Activated T-cell treated with anti-CD3 and anti-CD28 coated beads for 24 hours (primary cell): ENCODE results near the gene EMP1.

Experiments used
- DNase-seq: peaks from one replicate; pipeline ENCODE4 v3.0.0-alpha.2; 2020; ENCODE audit warnings: low read depth

EMP1 gene

DNA sequence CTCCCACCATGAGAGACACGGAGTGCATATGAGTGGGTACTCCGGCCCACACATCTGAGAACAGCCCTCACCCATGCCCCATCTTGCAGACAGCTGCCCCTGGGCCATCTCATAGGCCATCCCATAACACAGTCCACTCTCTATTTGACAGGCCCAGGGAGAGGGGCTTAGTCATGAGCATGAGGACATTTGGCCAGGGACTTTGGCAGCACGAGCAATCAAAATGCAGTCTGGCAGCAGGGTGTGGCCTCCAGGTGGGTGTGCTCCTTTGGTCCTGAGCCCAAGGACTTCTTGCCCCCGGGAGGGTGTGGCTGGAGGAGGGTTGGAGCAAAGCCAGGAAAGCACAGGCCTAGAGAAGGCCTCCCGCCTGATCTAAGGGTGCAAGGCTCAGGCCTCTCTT lies 25.6 kb downstream of the EMP1 start:
- DNase-seq: no peak

DNA sequence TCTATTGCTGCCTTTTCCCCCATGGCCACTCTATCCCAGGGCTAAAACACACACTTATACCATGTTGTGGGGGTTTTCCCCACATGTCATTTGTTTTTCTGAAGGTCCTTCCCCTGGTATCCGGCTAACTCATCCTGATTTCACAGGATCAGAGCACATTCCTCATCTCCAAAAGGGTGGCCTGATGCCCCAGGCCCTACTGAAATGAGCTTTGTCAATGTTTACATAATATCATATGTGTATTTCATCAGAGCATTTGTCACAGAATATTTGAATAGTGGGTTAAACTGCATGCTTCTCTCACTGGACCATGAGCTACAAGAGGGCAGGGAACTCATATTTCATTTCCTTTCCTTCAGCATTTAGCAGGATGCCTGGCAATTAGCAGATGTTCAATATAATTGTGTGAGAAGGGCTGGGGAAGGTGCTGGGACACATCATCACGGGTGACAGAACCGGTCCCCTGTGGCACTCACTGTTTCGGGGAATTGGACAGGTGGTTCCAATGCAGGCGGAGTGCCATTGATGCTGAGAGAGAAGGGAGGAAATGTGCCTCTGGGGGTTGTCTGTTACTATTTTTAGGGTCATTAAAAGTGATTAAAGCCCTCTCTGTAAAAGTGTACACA lies 26.8 kb downstream of the EMP1 start:
- DNase-seq: no peak

GRCh38 chr12:13223941-13224340 lies 27.4 kb downstream of the EMP1 start:
- no peak for DNase-seq

DNA sequence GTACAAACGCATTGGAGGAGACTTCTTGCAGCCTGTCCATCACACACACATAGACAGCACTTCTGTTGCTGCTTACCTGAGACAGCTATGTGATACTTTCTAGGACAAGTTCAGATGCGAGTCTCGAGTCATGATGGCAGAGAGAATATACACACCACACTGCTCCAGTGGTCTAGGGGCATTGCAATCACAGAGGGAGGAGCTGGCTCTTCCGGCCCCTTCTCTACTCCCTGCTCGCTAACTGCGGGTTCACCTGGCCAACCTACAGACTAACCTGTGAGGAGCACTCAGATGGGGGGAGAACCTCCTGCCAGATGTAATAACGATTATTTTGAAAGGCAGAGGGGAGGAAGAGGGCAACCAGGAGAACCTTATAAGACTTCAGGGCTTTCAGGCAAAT lies 30.7 kb downstream of the EMP1 start:
- DNase-seq: no peak

DNA sequence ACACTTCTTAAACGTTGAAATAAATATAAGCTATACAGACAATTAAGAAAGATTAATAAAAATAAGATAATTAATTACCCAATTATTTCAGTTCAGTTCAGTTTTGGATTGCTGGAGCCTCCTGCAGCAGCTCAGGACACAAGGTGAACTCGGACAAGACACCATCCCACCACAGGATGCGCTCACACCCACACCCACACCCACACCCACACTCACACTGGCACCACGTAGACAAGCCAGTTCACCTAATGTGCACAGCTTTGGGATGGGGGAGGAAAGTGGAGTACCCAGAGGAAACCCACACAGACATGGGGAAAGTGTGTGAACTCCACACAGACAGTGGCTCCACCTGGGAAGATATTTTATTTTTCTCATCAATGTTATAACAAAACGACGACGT lies 32.1 kb downstream of the EMP1 start:
- DNase-seq: no peak

DNA sequence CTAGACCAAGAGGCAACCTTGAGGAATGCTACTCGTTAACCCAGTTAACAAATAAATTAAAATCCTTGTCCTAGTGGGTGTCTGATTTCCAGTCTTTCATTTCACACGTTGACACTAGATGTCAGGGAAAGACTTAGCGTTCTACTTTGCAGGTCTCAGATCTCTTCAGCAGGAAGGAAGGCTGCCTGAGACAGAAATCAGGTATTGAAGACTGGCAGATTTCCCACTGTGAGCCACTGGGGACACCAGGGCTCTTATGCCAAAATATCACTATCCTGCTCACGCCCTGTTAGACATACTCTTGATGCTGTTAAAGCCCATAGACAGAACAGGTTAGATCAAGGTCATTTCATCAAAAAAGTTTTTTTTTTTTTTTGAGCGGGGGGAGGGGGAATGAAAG lies 33.0 kb downstream of the EMP1 start:
- no peak for DNase-seq

- no peak for DNase-seq
Observed at GRCh38 chr12:13230500-13230899, 34.0 kb downstream of the EMP1 start.

GRCh38 chr12:13233830-13234641 lies 37.5 kb downstream of the EMP1 start:
- peak; percentile 15 for DNase-seq

DNA sequence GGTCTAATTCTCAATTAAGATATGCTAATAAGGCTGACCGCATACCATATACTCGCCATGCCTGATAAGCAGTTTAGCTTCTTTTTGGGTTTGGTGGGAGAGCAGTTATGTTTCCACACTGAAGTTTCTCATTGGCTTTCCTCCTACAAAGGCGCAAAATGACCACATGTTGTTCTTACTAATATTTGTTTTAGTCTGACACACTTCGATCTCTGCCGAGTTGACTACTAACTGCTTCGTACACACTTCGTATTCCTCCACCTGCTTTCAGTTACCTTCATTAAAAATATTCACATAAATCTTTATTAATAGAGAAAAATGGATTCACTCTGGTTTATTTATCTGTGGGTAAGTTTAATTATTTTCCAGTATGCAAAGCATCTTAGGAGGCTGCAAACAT lies 41.7 kb downstream of the EMP1 start:
- no peak for DNase-seq

DNA sequence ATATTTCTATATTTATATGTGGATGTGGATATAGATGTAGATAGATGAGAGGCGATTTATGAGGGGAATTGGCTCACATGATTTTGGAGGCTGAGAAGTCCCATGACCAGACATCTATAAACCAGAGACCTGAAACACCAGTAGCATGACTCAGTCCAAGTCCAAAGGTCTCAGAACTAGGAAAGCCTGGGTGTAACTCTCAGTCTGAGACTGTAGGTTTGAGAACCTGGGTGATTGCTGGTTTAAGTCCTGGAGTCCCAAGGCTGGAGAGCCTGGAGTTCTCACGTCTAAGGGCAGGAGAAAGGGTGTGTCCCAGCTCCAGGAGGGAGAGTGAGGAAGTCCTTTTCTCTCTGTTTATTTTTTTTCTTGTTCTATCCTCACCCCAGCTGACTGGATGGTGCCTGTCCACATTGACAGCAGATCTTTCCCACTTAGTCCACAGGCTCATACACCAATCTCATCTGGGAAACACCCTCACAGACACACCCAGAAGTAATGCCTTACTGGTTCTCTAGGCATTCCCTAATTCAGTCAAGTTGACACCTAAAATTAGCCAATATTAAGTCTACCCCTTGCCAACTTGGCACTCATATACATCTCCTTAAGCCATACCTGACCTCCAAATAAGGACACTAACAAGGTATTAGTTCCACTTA lies 45.4 kb downstream of the EMP1 start:
- DNase-seq: no peak

- no peak for DNase-seq
Observed at GRCh38 chr12:13242936-13243335, 46.4 kb downstream of the EMP1 start.

DNA sequence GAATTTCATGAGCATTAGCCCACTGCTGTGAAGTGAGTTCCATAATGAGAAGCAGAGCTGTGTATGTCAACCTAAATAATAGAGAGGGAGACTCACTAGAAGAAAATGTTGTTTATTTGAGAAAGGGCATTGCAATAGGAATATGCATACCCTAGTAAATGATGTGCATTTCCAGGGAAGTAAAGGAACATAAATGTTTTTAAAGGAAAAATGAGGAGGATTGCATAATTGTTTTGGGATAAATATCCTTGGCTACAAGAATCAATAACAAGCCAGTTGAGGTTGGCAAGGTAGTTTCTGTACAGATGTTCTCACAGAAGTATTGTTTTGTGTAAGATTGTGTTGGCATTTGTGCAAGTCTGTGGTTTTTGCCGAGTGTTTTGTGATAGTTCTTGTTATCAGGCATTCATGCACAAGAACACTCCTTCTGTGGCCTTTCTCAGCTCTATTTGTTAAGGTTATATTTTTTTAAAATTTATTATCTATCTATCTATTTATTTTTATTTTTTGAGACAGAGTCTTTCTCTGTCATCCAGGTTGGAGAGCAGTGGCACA lies 47.1 kb downstream of the EMP1 start:
- DNase-seq: no peak

GRCh38 chr12:13247596-13247995 lies 51.1 kb downstream of the EMP1 start:
- no peak for DNase-seq

DNA sequence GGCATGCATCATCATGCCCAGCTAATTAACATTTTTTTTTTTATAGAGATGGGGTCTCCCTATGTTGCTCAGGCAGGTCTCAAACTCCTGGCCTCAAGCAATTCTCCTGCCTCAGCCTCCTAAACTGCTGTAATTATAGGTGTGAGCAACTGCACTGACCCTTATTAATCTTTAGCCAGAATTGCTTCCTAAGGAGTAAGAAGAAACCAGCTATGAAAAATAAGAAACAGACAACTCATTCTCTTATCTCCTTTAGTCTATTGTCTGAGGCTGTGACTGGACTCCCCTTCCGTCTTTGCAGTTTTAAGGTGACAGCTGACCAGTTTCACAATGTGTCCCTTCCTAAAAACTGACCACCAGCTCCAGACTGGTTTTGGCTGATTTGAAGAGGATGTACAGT lies 52.4 kb downstream of the EMP1 start:
- DNase-seq: no peak

DNA sequence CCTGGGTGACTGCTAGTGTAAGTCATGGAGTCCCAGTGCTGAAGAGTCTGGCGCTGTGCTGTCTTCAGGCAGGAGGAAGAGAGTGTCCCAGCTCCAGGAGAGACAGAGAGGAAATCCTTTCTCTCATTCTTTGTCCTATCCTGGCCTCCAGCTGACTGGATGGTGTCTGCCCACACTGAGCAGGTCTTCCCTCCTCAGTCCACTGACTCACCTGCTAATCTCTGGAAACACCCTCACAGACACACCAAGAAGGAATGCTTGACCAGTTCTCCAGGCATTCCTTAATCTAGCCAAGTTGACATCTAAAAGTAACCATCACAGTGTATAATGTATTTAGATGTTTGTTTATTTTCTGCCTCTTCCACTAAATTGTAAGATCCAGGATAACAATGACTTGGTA lies 53.9 kb downstream of the EMP1 start:
- no peak for DNase-seq

DNA sequence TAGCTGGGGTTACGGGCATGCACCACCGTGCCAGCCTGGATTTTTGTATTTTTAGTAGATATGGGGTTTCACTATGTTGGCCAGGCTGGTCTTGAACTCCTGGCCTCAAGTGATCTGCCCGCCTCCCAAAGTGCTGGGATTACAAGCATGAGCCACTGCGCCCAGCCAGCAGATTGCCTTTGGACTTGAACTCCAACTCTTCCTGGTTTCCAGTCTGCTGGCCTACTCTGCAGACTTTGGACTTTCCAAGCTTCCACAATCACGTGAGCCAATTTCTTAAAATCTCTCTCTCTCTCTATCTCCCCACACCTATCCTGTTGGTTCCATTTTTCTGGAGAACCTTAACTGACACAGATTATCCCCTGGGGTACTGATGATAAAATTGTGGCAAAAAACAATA lies 55.0 kb downstream of the EMP1 start:
- no peak for DNase-seq

DNA sequence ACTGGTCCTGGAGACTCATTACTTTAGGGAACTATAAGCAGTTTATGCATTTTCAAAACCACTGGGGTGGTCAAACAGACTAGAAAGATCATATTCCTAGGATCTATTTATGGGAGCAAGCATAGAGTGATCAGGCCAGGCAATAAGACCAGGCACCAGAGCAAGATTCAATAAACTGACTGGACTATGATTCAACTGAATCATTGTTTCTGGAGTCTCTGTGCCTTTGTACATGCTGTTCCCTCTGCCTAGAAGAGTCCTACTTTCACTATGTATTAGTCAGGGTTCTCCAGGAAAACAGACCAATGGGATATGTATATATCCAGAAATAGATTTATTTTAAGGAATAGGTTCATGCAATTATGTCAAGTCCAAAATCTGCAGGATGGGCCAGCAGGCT lies 55.5 kb downstream of the EMP1 start:
- DNase-seq: no peak

- no peak for DNase-seq
Observed at GRCh38 chr12:13252616-13253015, 56.1 kb downstream of the EMP1 start.

- DNase-seq: no peak
Observed at GRCh38 chr12:13253966-13254760, 57.6 kb downstream of the EMP1 start.

DNA sequence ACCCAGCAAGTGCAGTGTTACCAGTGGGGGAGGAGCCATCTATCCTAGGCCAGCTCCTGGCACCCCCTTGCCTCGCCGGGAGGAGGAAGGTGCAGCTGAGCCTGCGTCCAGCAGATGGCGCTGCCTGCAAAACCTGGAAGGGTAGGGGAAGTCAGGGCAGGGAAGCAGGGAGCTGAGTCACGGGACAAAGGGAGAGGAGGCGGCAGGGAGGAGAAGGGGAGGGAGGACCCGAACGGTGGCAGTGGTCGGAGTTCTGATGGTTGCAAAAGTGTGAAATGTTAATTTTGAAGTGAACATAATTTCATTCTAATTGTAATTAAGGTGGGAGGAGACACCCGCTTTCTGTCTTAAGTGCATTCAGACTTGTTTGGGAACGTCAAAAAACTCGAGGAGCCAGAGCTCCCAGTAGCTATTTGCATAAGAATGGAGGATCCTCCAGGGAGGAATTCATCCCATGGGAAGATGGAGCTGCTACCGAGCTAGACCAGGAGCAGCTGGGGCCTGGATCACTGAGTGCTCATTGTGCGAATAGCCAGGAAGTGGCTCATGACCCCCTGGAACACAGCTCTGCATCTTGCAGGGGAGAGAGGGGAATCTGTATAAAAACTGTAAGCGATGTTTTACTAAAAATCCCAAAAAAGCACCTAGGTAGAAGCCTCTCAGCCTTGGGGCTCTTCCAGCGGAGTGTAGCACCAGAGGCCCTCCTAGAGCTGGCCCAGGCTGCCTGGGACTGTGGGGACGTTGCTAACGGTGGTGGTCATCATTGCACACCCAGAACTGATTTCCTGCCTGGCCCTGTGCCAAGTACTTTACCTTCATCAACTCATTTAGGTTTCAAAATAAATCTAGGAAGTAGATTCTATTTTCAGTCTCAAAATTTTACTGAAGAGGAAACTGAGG lies 59.5 kb downstream of the EMP1 start:
- DNase-seq: peak; percentile 80

DNA sequence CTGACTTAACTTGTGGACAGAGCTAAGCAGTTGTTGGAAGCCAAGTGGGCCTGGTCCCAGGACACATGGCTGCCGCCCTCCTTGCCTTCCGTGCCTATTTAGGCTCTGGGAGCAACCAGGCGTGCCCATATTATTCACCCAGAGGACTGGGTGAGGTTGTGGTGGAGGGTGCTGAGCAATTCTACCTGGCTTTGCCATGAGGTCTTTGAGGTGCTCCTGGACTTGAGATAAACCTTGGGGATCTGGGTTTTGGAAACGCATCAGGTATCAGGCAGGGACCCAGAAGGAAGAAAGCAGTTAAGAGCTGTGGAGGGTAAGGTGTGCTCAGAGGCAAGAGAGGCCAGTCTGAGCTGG lies 60.1 kb downstream of the EMP1 start:
- no peak for DNase-seq
